C4-2B (cell line): ENCODE measurements around the gene BCL7A.

Source experiments
- ZFX ChIP-seq: fragments of 450-650 bp; IDR thresholded peaks from 2 replicates; pipeline ENCODE4 v1.6.1; 2017
- TF ChIP-seq, protein P1 (sequence below): fragments of 450-650 bp; conservative IDR thresholded peaks from 2 replicates; pipeline ENCODE4 v1.5.1; 2017; ENCODE audit warnings: mild to moderate bottlenecking

GRCh38 chr12:122067966-122068365, 46.3 kb downstream of the BCL7A start:
- TF ChIP-seq, protein P1, sequence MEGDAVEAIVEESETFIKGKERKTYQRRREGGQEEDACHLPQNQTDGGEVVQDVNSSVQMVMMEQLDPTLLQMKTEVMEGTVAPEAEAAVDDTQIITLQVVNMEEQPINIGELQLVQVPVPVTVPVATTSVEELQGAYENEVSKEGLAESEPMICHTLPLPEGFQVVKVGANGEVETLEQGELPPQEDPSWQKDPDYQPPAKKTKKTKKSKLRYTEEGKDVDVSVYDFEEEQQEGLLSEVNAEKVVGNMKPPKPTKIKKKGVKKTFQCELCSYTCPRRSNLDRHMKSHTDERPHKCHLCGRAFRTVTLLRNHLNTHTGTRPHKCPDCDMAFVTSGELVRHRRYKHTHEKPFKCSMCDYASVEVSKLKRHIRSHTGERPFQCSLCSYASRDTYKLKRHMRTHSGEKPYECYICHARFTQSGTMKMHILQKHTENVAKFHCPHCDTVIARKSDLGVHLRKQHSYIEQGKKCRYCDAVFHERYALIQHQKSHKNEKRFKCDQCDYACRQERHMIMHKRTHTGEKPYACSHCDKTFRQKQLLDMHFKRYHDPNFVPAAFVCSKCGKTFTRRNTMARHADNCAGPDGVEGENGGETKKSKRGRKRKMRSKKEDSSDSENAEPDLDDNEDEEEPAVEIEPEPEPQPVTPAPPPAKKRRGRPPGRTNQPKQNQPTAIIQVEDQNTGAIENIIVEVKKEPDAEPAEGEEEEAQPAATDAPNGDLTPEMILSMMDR = no peak
- no peak for TF ChIP-seq ZFX
